PC-9 (cell line): Measurements from ENCODE around the gene MOBP. TPM values are rescaled to one million over a fixed set of nuclear protein-coding genes. Genes with fewer than 3 reads are reported as not detected.
A peak's percentile ranks its signal among the peaks of the same experiment; 100 is the strongest.

Source experiments
- BruUV-seq: library from RNA; stranded (reverse); fragments of 400-500 nt; replicated peaks from 2 replicates; lab custom pipeline; 2021; lab: Mats Ljungman, UMichigan
- CTCF ChIA-PET: fragments of 300-600 bp; sonication (Branson Sonifier 250); formaldehyde crosslinking; loops from one replicate; lab custom pipeline; 2022; ENCODE audit warnings: antibody characterized with exemption; lab: Charles Lee
- POLR2A ChIA-PET: fragments of 300-600 bp; sonication (Branson Sonifier 250); formaldehyde crosslinking; loops from one replicate; lab custom pipeline; 2022; ENCODE audit warnings: antibody characterized with exemption; ENCODE audit not compliant: unreplicated experiment; lab: Charles Lee
- DNase-seq, 2 experiments: peaks; one replicate each; pipeline versions ENCODE4 v3.0.0 to v3.0.0-alpha.2; 2015 to 2022; ENCODE audit warnings: mixed read lengths in 1 of 2
- H2AFZ ChIP-seq: fragments of 200-600 bp; sonication (generic); 2 replicates; pipeline ENCODE4 v1.8.1; 2017; ENCODE audit warnings: antibody characterized with exemption
- H3F3A ChIP-seq: fragments of 200-600 bp; sonication (generic); 2 replicates; pipeline ENCODE4 v1.8.1; 2017; ENCODE audit warnings: antibody characterized with exemption, mild to moderate bottlenecking, low read depth; ENCODE audit not compliant: insufficient read depth
- H3K27ac ChIP-seq: fragments of 200-600 bp; sonication (generic); 2 replicates; pipeline ENCODE4 v1.6.1; 2016; ENCODE audit warnings: mixed run types
- H3K27me3 ChIP-seq: fragments of 200-600 bp; sonication (generic); 2 replicates; pipeline ENCODE4 v1.6.1; 2016; ENCODE audit warnings: low read depth, mixed run types; ENCODE audit not compliant: insufficient read depth
- H3K36me3 ChIP-seq: fragments of 200-600 bp; sonication (generic); 2 replicates; pipeline ENCODE4 v1.6.1; 2016; ENCODE audit warnings: low read depth, mixed run types
- H3K4me1 ChIP-seq: fragments of 200-600 bp; sonication (generic); replicated peaks from 2 replicates; pipeline ENCODE4 v1.6.1; 2016; ENCODE audit warnings: mixed run types; ENCODE audit not compliant: insufficient read depth
- H3K4me2 ChIP-seq: fragments of 200-600 bp; sonication (generic); 2 replicates; pipeline ENCODE4 v1.6.1; 2017; ENCODE audit warnings: mixed run types
- H3K4me3 ChIP-seq: fragments of 200-600 bp; sonication (generic); 2 replicates; pipeline ENCODE4 v1.6.1; 2016; ENCODE audit warnings: mixed run types
- H3K79me2 ChIP-seq: fragments of 200-600 bp; sonication (generic); 2 replicates; pipeline ENCODE4 v1.6.1; 2017; ENCODE audit warnings: low read depth, mixed run types
- H3K9me2 ChIP-seq: fragments of 200-600 bp; sonication (generic); 2 replicates; pipeline ENCODE4 v1.8.1; 2017; ENCODE audit warnings: mild to moderate bottlenecking; ENCODE audit not compliant: insufficient read depth
- H3K9me3 ChIP-seq: fragments of 200-600 bp; sonication (generic); 2 replicates; pipeline ENCODE4 v1.8.1; 2016; ENCODE audit warnings: low read depth; ENCODE audit not compliant: insufficient read depth
- H4K20me1 ChIP-seq: fragments of 200-600 bp; sonication (generic); 2 replicates; pipeline ENCODE4 v1.8.1; 2017; ENCODE audit not compliant: insufficient read depth
- EZH2 ChIP-seq: fragments of 200-600 bp; sonication (generic); IDR thresholded peaks from 2 replicates; pipeline ENCODE4 v1.8.0; 2017; ENCODE audit warnings: antibody characterized with exemption, low read depth
- intact Hi-C: fragments of 100-400 bp; cut with micrococcal nuclease; formaldehyde crosslinking; loops from one replicate; pipeline ENCODE4 v1.10.0; 2022; ENCODE audit not compliant: unreplicated experiment
- total RNA-seq: library from RNA; stranded (reverse); gene quantifications from 2 replicates; pipeline ENCODE4 v1.2.3, GENCODE V29; 2021
- TF ChIP-seq, protein P1 (sequence below): fragments of 200-600 bp; sonication (generic); conservative IDR thresholded peaks from 2 replicates; pipeline ENCODE4 v1.6.1; 2017; ENCODE audit warnings: mixed run types, antibody characterized with exemption, mild to moderate bottlenecking, moderate library complexity

MOBP gene
- total RNA-seq, 1 experiment from 2014 or later = not detected

- H3K27me3 ChIP-seq = no peaks in the 10 kb centered on the region
- TF ChIP-seq EZH2 = no peak
- TF ChIP-seq, protein P1, sequence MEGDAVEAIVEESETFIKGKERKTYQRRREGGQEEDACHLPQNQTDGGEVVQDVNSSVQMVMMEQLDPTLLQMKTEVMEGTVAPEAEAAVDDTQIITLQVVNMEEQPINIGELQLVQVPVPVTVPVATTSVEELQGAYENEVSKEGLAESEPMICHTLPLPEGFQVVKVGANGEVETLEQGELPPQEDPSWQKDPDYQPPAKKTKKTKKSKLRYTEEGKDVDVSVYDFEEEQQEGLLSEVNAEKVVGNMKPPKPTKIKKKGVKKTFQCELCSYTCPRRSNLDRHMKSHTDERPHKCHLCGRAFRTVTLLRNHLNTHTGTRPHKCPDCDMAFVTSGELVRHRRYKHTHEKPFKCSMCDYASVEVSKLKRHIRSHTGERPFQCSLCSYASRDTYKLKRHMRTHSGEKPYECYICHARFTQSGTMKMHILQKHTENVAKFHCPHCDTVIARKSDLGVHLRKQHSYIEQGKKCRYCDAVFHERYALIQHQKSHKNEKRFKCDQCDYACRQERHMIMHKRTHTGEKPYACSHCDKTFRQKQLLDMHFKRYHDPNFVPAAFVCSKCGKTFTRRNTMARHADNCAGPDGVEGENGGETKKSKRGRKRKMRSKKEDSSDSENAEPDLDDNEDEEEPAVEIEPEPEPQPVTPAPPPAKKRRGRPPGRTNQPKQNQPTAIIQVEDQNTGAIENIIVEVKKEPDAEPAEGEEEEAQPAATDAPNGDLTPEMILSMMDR = no peak
- no peaks in the 10 kb centered on the region for H3K36me3 ChIP-seq
- POLR2A ChIA-PET = no interaction called here
- H2AFZ ChIP-seq = no peak overlapping the region
- H3K4me3 ChIP-seq = no peak overlapping the region
- no peaks in the 10 kb centered on the region for H3K9me2 ChIP-seq
- CTCF ChIA-PET = interaction anchor here (1.1 kb wide), 1 partner anchor 12 kb away, joined by 3 read pairs; no protein-coding TSS in a partner anchor
- no peaks in the 10 kb centered on the region for H3K79me2 ChIP-seq
- no peaks in the 10 kb centered on the region for H4K20me1 ChIP-seq
- H3K4me2 ChIP-seq = no peak overlapping the region
- no TSS peak for BruUV-seq
- intact Hi-C loops = loop anchor here (2.0 to 5.0 kb wide), 2 partner anchors 731 to 871 kb away; no protein-coding TSS in a partner anchor
- H3F3A ChIP-seq = no peaks in the 10 kb centered on the region
- no peaks in the 10 kb centered on the region for H3K4me1 ChIP-seq
- no peaks in the 10 kb centered on the region for H3K9me3 ChIP-seq
- DNase-seq = no peak
- H3K27ac ChIP-seq = no peak overlapping the region
Observed at GRCh38 chr3:39445927-39446326, 21.6 kb upstream of the MOBP start.

DNA sequence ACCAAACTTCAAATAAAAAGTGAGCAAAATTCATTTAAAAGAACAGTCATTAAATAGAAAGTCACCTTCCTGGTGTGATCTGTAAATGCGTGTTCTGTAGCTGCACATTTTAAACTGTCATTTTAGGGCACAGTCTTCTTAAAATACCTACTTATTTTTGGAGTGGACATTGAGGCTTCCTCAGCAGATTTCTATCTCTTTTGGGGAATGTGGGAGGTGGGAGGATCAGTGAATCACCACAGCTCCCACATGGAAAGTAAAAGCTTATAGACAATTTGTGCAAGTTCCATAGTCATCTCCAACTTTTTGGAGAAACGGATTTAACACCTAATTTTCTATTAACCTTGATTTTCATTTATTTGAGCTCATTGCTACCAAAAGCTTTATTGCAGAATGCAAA, 21.0 kb upstream of the MOBP start:
- H3K9me3 ChIP-seq = no peaks in the 10 kb centered on the region
- no peaks in the 10 kb centered on the region for H3F3A ChIP-seq
- DNase-seq = no peak
- H3K27me3 ChIP-seq = no peaks in the 10 kb centered on the region
- intact Hi-C loops = loop anchor here (2.0 to 5.0 kb wide), 2 partner anchors 731 to 870 kb away; no protein-coding TSS in a partner anchor
- ChIA-PET POLR2A (interaction anchor here (0.5 kb wide), 1 partner anchor 131 kb away, joined by 5 read pairs; no protein-coding TSS in a partner anchor), CTCF (interaction anchor here (1.1 kb wide), 1 partner anchor 12 kb away, joined by 3 read pairs; no protein-coding TSS in a partner anchor)
- H3K27ac ChIP-seq = no peak overlapping the region
- no peaks in the 10 kb centered on the region for H3K36me3 ChIP-seq
- no TSS peak for BruUV-seq
- H3K4me1 ChIP-seq = no peaks in the 10 kb centered on the region
- no peak overlapping the region for H3K4me2 ChIP-seq
- H4K20me1 ChIP-seq = no peaks in the 10 kb centered on the region
- no peaks in the 10 kb centered on the region for H3K9me2 ChIP-seq
- H3K4me3 ChIP-seq = no peak overlapping the region
- H2AFZ ChIP-seq = no peak overlapping the region
- no peaks in the 10 kb centered on the region for H3K79me2 ChIP-seq
- no peak for TF ChIP-seq EZH2
- TF ChIP-seq, protein P1 = no peak

DNA sequence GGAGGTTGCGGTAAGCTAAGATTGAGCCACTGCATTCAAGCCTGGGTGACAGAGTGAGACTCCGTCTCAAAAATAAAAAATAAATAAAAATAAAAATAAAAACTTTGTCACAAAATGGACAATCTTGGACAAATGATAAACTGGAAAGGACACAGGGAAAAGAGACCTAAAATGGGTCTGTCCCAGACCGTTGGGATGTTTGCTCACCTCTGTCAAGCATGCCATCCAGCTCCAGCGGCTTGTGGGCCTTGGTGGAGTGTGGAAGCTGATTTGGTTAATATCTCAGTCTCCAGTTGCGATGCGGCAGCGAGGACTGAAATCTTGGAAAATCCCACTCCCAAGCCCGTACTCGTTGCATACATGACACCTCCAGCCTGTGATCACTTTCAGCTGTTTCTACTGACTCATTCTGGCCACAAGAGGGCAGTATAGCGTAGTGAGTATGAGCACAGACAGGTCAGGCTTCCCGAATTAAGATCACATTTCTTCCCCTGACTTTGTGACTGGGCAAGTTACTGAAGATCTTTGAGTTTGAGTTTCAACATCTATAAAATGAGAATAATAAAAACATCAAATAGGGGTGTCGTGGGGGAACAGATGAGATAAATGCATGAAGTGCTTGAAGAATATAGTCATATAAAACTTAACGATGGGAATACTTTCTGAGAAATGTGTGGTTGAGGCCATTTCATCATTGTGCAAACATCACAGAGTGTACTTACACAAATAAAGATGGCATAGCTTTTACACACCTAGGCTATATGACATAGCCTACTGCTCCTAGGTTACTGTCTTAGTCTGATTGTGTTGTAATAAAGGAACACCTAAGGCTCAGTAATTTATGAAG, 19.6 kb upstream of the MOBP start:
- intact Hi-C loops = loop anchor here (2.0 to 5.0 kb wide), 3 partner anchors 51 to 869 kb away; no protein-coding TSS in a partner anchor

More for the DNA sequence above, 19.6 kb upstream of the MOBP start:
- H3K27ac ChIP-seq = no peak overlapping the region
- TF ChIP-seq, protein P1 = peak; percentile 87
- TF ChIP-seq EZH2 = no peak
- no peaks in the 10 kb centered on the region for H3K4me1 ChIP-seq
- H3K36me3 ChIP-seq = no peaks in the 10 kb centered on the region
- H3K4me2 ChIP-seq = no peak overlapping the region
- H3K27me3 ChIP-seq = 0 out of 2 replicates have a peak, but pooled peaks cover 4% of the 10 kb centered on the region
- DNase-seq = peak; percentile 46 to 52
- H4K20me1 ChIP-seq = no peaks in the 10 kb centered on the region
- H3K79me2 ChIP-seq = no peaks in the 10 kb centered on the region
- no peak overlapping the region for H3K4me3 ChIP-seq
- no peaks in the 10 kb centered on the region for H3K9me3 ChIP-seq
- BruUV-seq = no TSS peak
- H3K9me2 ChIP-seq = no peaks in the 10 kb centered on the region
- ChIA-PET POLR2A (interaction anchor here (0.5 kb wide), 1 partner anchor 198 kb away, joined by 3 read pairs; no protein-coding TSS in a partner anchor), CTCF (no interaction called here)
- H3F3A ChIP-seq = no peaks in the 10 kb centered on the region
- H2AFZ ChIP-seq = no peak overlapping the region
